Osteoblast (primary cell): Measurements from ENCODE around the gene ZNF692. TPM values are rescaled to one million over a fixed set of nuclear protein-coding genes. Genes with fewer than 3 reads are reported as not detected.
"Not testable (repeated sequence)": the region's sequence is repeated elsewhere in the genome, so short reads cannot be mapped to it uniquely, and the experiment has no call there.

Source experiments
- DNase-seq: peaks from one replicate; pipeline ENCODE4 v3.0.0; 2011; ENCODE audit warnings: low spot score, mixed read lengths; ENCODE audit not compliant: insufficient read length; ENCODE audit errors: missing footprints
- H2AFZ ChIP-seq: 2 replicates; pipeline ENCODE4 v1.6.0; 2011; ENCODE audit warnings: mild to moderate bottlenecking, low read length
- H3K27ac ChIP-seq: 2 replicates; pipeline ENCODE4 v1.5.1; 2011; ENCODE audit warnings: mild to moderate bottlenecking, low read depth, low read length, moderate library complexity
- H3K27me3 ChIP-seq: 2 replicates; pipeline ENCODE4 v1.6.0; 2012; ENCODE audit warnings: mild to moderate bottlenecking, control low read depth, inconsistent platforms, low read length, moderate library complexity; ENCODE audit not compliant: insufficient read depth
- H3K36me3 ChIP-seq: 2 replicates; pipeline ENCODE4 v1.5.1; 2011; ENCODE audit warnings: mild to moderate bottlenecking, low read length, control low read depth, moderate library complexity; ENCODE audit not compliant: insufficient read depth
- H3K4me1 ChIP-seq: 2 replicates; pipeline ENCODE4 v1.5.1; 2011; ENCODE audit warnings: mild to moderate bottlenecking, low read length, control low read depth, moderate library complexity; ENCODE audit not compliant: insufficient read depth
- H3K4me2 ChIP-seq: 2 replicates; pipeline ENCODE4 v1.6.0; 2011; ENCODE audit warnings: mild to moderate bottlenecking, low read length; ENCODE audit not compliant: insufficient read depth
- H3K4me3 ChIP-seq: fragments of 200-600 bp; sonication (generic); 3 replicates; pipeline ENCODE4 v1.5.1; 2012; ENCODE audit warnings: mild to moderate bottlenecking, low read length, inconsistent platforms; ENCODE audit not compliant: insufficient read depth
- H3K79me2 ChIP-seq: 2 replicates; pipeline ENCODE4 v1.6.0; 2012; ENCODE audit warnings: mild to moderate bottlenecking, low read length, control low read depth, inconsistent platforms; ENCODE audit not compliant: insufficient read depth
- H3K9me3 ChIP-seq: 2 replicates; pipeline ENCODE4 v1.5.1; 2011; ENCODE audit warnings: low read depth, low read length, control low read depth
- H4K20me1 ChIP-seq: 2 replicates; pipeline ENCODE4 v1.6.0; 2012; ENCODE audit warnings: mild to moderate bottlenecking, low read length, control low read depth; ENCODE audit not compliant: insufficient read depth
- CTCF ChIP-seq: IDR thresholded peaks from 2 replicates; pipeline ENCODE4 v1.5.1; 2011; ENCODE audit warnings: mild to moderate bottlenecking, low read depth, low read length, moderate library complexity; ENCODE audit errors: extremely low read depth
- total RNA-seq: library from RNA; depleted of rRNA; stranded (reverse); fragments of >200 nt; gene quantifications from 2 replicates; pipeline ENCODE4 v1.2.3, GENCODE V29; 2012

Gene ZNF692
- total RNA-seq, 1 donor = 12.3 TPM

GRCh38 chr1:248805876-248806275, 53.0 kb downstream of the ZNF692 start:
- Histone ChIP-seq H2AFZ (no peak overlapping the region), H3K27ac (no peak overlapping the region), H3K4me3 (no peak overlapping the region), H3K9me3 (no peaks in the 10 kb centered on the region), H3K36me3 (no peaks in the 10 kb centered on the region), H3K79me2 (no peaks in the 10 kb centered on the region), H3K27me3 (no peaks in the 10 kb centered on the region), H4K20me1 (peaks cover 12% of the 10 kb centered on the region), H3K4me1 (peaks cover 7% of the 10 kb centered on the region), H3K4me2 (no peak overlapping the region)
- TF ChIP-seq CTCF = no peak
- no peak for DNase-seq

- Histone ChIP-seq H3K9me3 (no peaks in the 10 kb centered on the region), H3K79me2 (no peaks in the 10 kb centered on the region), H3K27me3 (no peaks in the 10 kb centered on the region), H3K4me1 (no peaks in the 10 kb centered on the region), H2AFZ (no peak overlapping the region), H3K27ac (no peak overlapping the region), H3K4me3 (no peak overlapping the region), H4K20me1 (peaks cover 3% of the 10 kb centered on the region), H3K4me2 (no peak overlapping the region), H3K36me3 (no peaks in the 10 kb centered on the region)
- DNase-seq = no peak
- no peak for TF ChIP-seq CTCF
Observed at GRCh38 chr1:248804771-248805681, 53.9 kb downstream of the ZNF692 start.

- not testable (repeated sequence) for H3K79me2 ChIP-seq, H4K20me1 ChIP-seq, H3K36me3 ChIP-seq, H3K9me3 ChIP-seq, H2AFZ ChIP-seq, DNase-seq, H3K4me2 ChIP-seq, H3K4me1 ChIP-seq, H3K27ac ChIP-seq, H3K4me3 ChIP-seq, H3K27me3 ChIP-seq
Observed at GRCh38 chr1:248803501-248803900, 55.4 kb downstream of the ZNF692 start.

- H3K27ac ChIP-seq = no peak overlapping the region
Observed at GRCh38 chr1:248802454-248802853, 56.4 kb downstream of the ZNF692 start.

More at GRCh38 chr1:248802454-248802853, 56.4 kb downstream of the ZNF692 start:
- DNase-seq = no peak
- Histone ChIP-seq H3K79me2 (no peaks in the 10 kb centered on the region), H3K27me3 (no peaks in the 10 kb centered on the region), H2AFZ (no peak overlapping the region), H3K9me3 (no peaks in the 10 kb centered on the region), H3K4me1 (no peaks in the 10 kb centered on the region), H4K20me1 (no peaks in the 10 kb centered on the region), H3K4me3 (no peak overlapping the region), H3K4me2 (no peak overlapping the region), H3K36me3 (no peaks in the 10 kb centered on the region)
- TF ChIP-seq CTCF = no peak
